ENCODE results near the gene C3. TPM values are rescaled to one million over a fixed set of nuclear protein-coding genes. Genes with fewer than 3 reads are reported as not detected.

C3 gene
- total RNA-seq, 1 experiment from 2014 or later, result 7.0 TPM

DNA sequence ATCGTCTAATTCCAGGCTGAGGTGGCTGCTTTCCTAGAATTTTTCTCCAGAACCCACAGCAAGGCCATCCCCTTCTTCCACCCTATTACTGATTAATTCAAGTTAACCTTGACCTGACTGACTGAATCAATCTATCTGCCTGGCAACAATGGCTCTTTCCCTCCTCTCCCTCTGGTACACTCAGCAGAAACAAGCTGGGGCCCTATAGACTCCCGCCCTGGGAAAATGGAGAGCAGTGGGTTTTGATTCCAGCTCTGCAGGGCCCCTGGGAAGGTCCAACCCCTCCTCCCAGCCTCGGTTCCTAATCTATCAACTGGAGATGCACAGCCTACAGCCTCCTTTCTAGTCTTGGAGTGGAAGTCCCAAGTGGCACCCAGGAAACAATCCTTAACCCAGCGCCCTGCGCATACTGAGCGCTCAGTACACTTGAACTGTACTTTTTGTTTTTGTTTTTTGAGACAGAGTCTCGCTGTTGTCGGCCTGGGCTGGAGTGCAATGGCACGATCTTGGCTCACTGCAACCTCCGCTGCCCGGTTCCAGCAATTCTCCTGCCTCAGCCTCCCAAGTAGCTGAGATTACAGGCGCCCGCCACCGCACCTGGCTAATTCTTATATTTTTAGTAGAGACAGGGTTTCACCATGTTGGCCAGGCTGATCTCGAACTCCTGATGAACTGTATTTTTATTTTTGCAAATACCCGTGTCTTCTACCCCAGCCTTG, 5.2 kb upstream of the C3 start:
- peaks cover 13 to 23% of the 10 kb centered on the region in 2 experiments; a peak in 3 of 4 replicates for H3K4me1 ChIP-seq (ENCODE audit: control insufficient read depth in 1 of 2, insufficient read depth in 2 of 2, low read length in 2 of 2)
- DNase-seq (ENCODE audit: low read depth, low spot score), result no peak
- no peak overlapping the region for H3K27ac ChIP-seq (ENCODE audit: low read depth, low read length)
- no peaks in the 10 kb centered on the region for H3K79me2 ChIP-seq (ENCODE audit: insufficient read depth, low read length)
- H2AFZ ChIP-seq (ENCODE audit: low read depth, low read length, poor library complexity, severe bottlenecking), result no peak overlapping the region
- no peak for ATAC-seq
- ChIA-PET CTCF (interaction anchor here (1.0 kb wide), 1 partner anchor 12 kb away, joined by 3 read pairs; the partner anchor contains the start of gene GPR108), RAD21 (ENCODE audit: low non-redundant PET in 1 of 2, low total read pairs in 2 of 2, uncharacterized antibody in 2 of 2, unreplicated experiment in 2 of 2) (no interaction called here), POLR2A (no interaction called here)
- no peaks in the 10 kb centered on the region for H3K9me2 ChIP-seq (ENCODE audit: insufficient read depth)
- no peaks in the 10 kb centered on the region for H3K9me3 ChIP-seq (ENCODE audit: control insufficient read depth in 1 of 2, insufficient read depth in 1 of 2, low read depth in 1 of 2, low read length in 2 of 2)
- TF ChIP-seq SIN3A (IDR thresholded peaks at IDR 0.05; ENCODE audit: low read depth) (no peak), FOSL1 (IDR thresholded peaks at IDR 0.05; ENCODE audit: low read depth) (no peak), CTCF (IDR thresholded peaks at IDR 0.05 in 2 of 3, conservative IDR thresholded peaks at IDR 0.05 in 1 of 3; ENCODE audit: borderline replicate concordance in 1 of 3, insufficient read depth in 1 of 3, low read depth in 2 of 3, low read length in 2 of 3) (no peak), ZNF274 (IDR thresholded peaks at IDR 0.05; ENCODE audit: low read depth, low read length) (no peak), TCF7L2 (IDR thresholded peaks at IDR 0.05; ENCODE audit: borderline replicate concordance, extremely low read depth, insufficient read depth, insufficient read length) (no peak), RAD21 (IDR thresholded peaks at IDR 0.05; ENCODE audit: low read depth) (no peak), CEBPB (IDR thresholded peaks at IDR 0.05; ENCODE audit: low read depth) (no peak), ZFX (IDR thresholded peaks at IDR 0.05) (no peak), EZH2 (IDR thresholded peaks at IDR 0.05) (no peak), POLR2A (IDR thresholded peaks at IDR 0.05; ENCODE audit: borderline replicate concordance, extremely low read depth, insufficient read depth, insufficient read length) (no peak), YY1 (IDR thresholded peaks at IDR 0.05; ENCODE audit: extremely low read depth, insufficient replicate concordance, low read depth, low read length) (no peak), SP1 (IDR thresholded peaks at IDR 0.05; ENCODE audit: low read depth) (no peak), JUND (IDR thresholded peaks at IDR 0.05) (no peak), POLR2AphosphoS5 (IDR thresholded peaks at IDR 0.05; ENCODE audit: low read depth, low read length) (no peak)
- TF ChIP-seq, protein P1, sequence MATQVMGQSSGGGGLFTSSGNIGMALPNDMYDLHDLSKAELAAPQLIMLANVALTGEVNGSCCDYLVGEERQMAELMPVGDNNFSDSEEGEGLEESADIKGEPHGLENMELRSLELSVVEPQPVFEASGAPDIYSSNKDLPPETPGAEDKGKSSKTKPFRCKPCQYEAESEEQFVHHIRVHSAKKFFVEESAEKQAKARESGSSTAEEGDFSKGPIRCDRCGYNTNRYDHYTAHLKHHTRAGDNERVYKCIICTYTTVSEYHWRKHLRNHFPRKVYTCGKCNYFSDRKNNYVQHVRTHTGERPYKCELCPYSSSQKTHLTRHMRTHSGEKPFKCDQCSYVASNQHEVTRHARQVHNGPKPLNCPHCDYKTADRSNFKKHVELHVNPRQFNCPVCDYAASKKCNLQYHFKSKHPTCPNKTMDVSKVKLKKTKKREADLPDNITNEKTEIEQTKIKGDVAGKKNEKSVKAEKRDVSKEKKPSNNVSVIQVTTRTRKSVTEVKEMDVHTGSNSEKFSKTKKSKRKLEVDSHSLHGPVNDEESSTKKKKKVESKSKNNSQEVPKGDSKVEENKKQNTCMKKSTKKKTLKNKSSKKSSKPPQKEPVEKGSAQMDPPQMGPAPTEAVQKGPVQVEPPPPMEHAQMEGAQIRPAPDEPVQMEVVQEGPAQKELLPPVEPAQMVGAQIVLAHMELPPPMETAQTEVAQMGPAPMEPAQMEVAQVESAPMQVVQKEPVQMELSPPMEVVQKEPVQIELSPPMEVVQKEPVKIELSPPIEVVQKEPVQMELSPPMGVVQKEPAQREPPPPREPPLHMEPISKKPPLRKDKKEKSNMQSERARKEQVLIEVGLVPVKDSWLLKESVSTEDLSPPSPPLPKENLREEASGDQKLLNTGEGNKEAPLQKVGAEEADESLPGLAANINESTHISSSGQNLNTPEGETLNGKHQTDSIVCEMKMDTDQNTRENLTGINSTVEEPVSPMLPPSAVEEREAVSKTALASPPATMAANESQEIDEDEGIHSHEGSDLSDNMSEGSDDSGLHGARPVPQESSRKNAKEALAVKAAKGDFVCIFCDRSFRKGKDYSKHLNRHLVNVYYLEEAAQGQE (IDR thresholded peaks at IDR 0.05; ENCODE audit: low read depth), result no peak
- intact Hi-C loops (cut with micrococcal nuclease), result no loop called here
- no peak overlapping the region for H3K4me3 ChIP-seq (replicated peaks in 1 of 2; ENCODE audit: low read depth in 1 of 2, low read length in 2 of 2)
- no TSS peak for BruUV-seq (replicated peaks)
- H3K9ac ChIP-seq (ENCODE audit: low read length), result no peak overlapping the region
- no peaks in the 10 kb centered on the region for H3K27me3 ChIP-seq (ENCODE audit: insufficient read depth, low read length)
- no peaks in the 10 kb centered on the region for H4K20me1 ChIP-seq (ENCODE audit: insufficient read depth)
- no peaks in the 10 kb centered on the region for H3K36me3 ChIP-seq (ENCODE audit: control insufficient read depth in 1 of 2, insufficient read depth in 2 of 2, low read length in 2 of 2)
- no peak overlapping the region for H3K4me2 ChIP-seq (ENCODE audit: low read length)
